Gastrocnemius medialis (tissue), 4 donors: ENCODE measurements around the gene MAML1.

Experiments
- CTCF ChIP-seq, 5 experiments: fragments of 450-650 bp in 3 of 5; fragments of 200-600 bp in 2 of 5; sonication (generic) in 2 of 5; IDR thresholded peaks in 4 of 5; conservative IDR thresholded peaks in 1 of 5; 1 replicate in 4 of 5; 2 replicates in 1 of 5; pipeline ENCODE4 v1.5.1; 2016 to 2019; ENCODE audit warnings: antibody characterized with exemption in 5 of 5, mild to moderate bottlenecking in 3 of 5, moderate library complexity in 3 of 5
- POLR2A ChIP-seq, 2 donors: fragments of 450-650 bp; IDR thresholded peaks; one replicate each; pipeline ENCODE4 v1.6.1; 2017; ENCODE audit warnings: antibody characterized with exemption in 2 of 2, mild to moderate bottlenecking in 2 of 2, moderate library complexity in 2 of 2

DNA sequence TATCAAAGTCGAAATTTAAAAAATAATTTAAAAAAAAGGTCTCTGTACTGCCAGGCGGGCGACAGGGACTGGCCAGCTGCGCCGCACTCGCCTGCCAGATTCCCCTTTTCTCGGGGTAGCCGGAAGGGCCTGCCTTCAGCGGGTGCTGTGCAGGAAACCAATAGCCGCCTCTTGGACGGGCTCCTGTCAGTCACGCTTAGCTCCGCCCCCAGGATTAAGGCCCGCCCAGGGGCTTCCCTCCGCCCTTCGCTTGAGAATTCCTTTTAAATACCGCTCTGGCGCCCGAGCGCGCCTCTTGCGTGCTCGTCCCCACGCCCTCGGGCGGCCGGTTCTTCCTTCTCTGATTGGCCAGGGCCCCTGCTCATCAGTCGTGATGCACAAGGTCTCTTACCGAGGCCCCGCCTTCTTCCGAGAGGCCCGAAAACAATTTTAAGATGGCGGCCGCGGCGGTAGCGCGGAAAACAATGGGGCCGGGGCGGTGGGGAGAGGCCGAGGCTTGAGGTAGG, at the start of gene MAML1:
- peak; percentile 63 to 77 for TF ChIP-seq POLR2A (IDR thresholded peaks at IDR 0.05)
- TF ChIP-seq CTCF (IDR thresholded peaks at IDR 0.05 in 4 of 5, conservative IDR thresholded peaks at IDR 0.05 in 1 of 5), result no peak
